ENCODE measurements around the gene RNF214.

GRCh38 chr11:117309310-117309709 lies 76.8 kb downstream of the RNF214 start:
- TF ChIP-seq CTCF (IDR thresholded peaks at IDR 0.05; ENCODE audit: low read depth, low read length, poor library complexity, severe bottlenecking) = no peak
- no peak for TF ChIP-seq EZH2phosphoT487 (IDR thresholded peaks at IDR 0.05; ENCODE audit: borderline replicate concordance, low read length)
